Measurements from ENCODE around the gene LRRC3. TPM values are rescaled to one million over a fixed set of nuclear protein-coding genes. Genes with fewer than 3 reads are reported as not detected.

LRRC3 gene
- total and polyA plus RNA-seq, 5 donors: 0.89 to 1.1 (median 1.0) TPM

- H3K4me1 ChIP-seq (ENCODE audit: control insufficient read depth, insufficient read depth, low read length): no peaks in the 10 kb centered on the region
- no peak overlapping the region for H3K27ac ChIP-seq (ENCODE audit: low read length)
- WGBS: 93% methylated on average over 25 of the region's 25 CpGs
- no peaks in the 10 kb centered on the region for H3K9me3 ChIP-seq (ENCODE audit: control insufficient read depth, low read length)
- no peak overlapping the region for H3K4me3 ChIP-seq (ENCODE audit: low read length)
- intact Hi-C loops (cut with DNase I): no loop called here
- ATAC-seq (no peak), DNase-seq (no peak)
- no peaks in the 10 kb centered on the region for H3K27me3 ChIP-seq (ENCODE audit: control insufficient read depth, insufficient read depth)
Measured at GRCh38 chr21:44462086-44462833, 7.0 kb downstream of the LRRC3 start.

DNA sequence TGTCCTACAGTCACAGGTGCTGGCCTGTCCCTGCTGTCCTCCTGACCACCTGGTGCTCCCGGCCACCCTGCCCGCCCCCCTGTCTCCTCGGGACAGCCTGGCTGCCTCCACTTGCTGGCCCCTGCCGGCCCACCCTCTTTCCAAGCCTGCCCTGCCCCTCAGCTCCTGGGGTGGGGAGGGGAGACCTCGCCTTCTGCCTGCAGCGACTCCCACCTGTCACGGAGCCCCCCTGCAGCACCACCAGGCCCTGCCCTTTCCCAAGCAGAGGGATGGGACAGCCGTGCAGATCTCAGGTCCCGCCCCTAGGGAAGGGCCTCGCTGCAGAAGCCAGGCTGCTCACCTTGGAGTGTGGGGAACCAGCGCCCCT is 7.5 kb downstream of the LRRC3 start:
- 88% methylated on average over 11 of the region's 11 CpGs for WGBS
- Histone ChIP-seq H3K27me3 (ENCODE audit: control insufficient read depth, insufficient read depth) (no peaks in the 10 kb centered on the region), H3K27ac (ENCODE audit: low read length) (no peak overlapping the region), H3K4me3 (ENCODE audit: low read length) (no peak overlapping the region), H3K9me3 (ENCODE audit: control insufficient read depth, low read length) (no peaks in the 10 kb centered on the region), H3K4me1 (ENCODE audit: control insufficient read depth, insufficient read depth, low read length) (no peaks in the 10 kb centered on the region)
- ATAC-seq (no peak), DNase-seq (no peak)
- intact Hi-C loops (cut with DNase I): no loop called here

DNA sequence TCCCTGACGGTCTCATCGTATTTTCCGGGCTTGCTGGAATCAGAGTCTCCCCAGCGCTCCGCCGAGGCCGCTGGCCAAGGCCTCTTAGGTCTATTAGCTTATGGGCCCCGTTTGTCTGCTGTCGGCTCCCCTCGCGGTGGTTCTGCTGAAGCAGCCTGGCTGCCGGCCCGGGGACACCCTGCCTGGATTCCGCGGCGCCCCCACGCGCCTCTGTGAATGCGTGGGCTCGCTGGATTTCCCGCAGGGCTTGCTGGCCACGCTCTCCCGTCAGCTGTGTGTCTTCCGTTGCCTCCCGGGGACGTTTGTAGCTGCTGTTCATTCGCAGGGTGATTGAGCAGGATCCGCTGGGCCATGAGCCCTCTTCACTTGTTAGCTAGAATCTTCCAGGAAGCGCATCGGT is 8.4 kb downstream of the LRRC3 start:
- peak in 1 of 3 donors; percentile 76 for DNase-seq
- Histone ChIP-seq H3K4me3 (ENCODE audit: low read length) (no peak overlapping the region), H3K27me3 (ENCODE audit: control insufficient read depth, insufficient read depth) (no peaks in the 10 kb centered on the region), H3K9me3 (ENCODE audit: control insufficient read depth, low read length) (no peaks in the 10 kb centered on the region), H3K4me1 (ENCODE audit: control insufficient read depth, insufficient read depth, low read length) (no peaks in the 10 kb centered on the region), H3K27ac (ENCODE audit: low read length) (no peak overlapping the region)
- no peak for ATAC-seq
- intact Hi-C loops (cut with DNase I): no loop called here
- WGBS: 56% methylated on average over 30 of the region's 30 CpGs

- Histone ChIP-seq H3K9me3 (ENCODE audit: control insufficient read depth, low read length) (no peaks in the 10 kb centered on the region), H3K4me3 (ENCODE audit: low read length) (no peak overlapping the region), H3K27ac (ENCODE audit: low read length) (no peak overlapping the region), H3K4me1 (ENCODE audit: control insufficient read depth, insufficient read depth, low read length) (no peaks in the 10 kb centered on the region), H3K27me3 (ENCODE audit: control insufficient read depth, insufficient read depth) (no peaks in the 10 kb centered on the region)
- intact Hi-C loops (cut with DNase I): no loop called here
- DNase-seq: peak in 1 of 3 donors; percentile 33
- no peak for ATAC-seq
- 86% methylated on average over 12 of the region's 12 CpGs for WGBS
Measured at GRCh38 chr21:44464351-44464750, 9.0 kb downstream of the LRRC3 start.

DNA sequence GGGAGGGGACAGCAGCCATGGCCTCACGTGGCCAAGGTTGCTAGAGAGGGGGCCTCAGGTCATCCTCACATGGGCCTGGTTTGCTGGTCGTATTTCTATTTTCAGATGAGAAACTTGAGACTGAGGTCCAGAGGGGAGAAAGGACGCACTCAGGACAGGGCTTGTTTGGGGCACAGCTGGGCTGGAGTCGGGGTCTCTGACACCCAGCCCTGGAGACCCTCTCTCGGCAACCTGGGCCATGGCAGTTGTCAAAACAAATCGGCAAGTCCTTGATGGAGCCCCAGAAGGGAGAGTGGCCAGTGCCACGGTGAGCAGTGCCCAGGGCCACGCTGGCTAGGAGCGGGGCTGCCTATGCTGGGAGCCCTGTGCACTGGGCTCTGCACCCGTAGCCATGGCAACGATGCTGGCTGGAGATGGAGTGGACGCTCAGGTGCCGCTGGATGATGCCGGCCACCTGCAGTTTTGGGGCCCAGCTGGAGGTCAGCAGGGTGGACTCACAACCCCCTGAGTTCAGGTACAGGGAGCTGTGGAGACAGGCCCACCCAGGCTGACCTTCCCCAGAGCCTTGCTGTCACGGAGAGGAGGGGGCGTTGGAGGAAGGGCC is 11.1 kb downstream of the LRRC3 start:
- H3K27me3 ChIP-seq (ENCODE audit: control insufficient read depth, insufficient read depth): no peaks in the 10 kb centered on the region
- 90% methylated on average over 16 of the region's 16 CpGs for WGBS
- H3K4me3 ChIP-seq (ENCODE audit: low read length): no peak overlapping the region
- no peaks in the 10 kb centered on the region for H3K4me1 ChIP-seq (ENCODE audit: control insufficient read depth, insufficient read depth, low read length)
- intact Hi-C loops (cut with DNase I): no loop called here
- no peak overlapping the region for H3K27ac ChIP-seq (ENCODE audit: low read length)
- H3K9me3 ChIP-seq (ENCODE audit: control insufficient read depth, low read length): no peaks in the 10 kb centered on the region
- no peak for ATAC-seq
- DNase-seq: peak in 1 of 3 donors; percentile 36

GRCh38 chr21:44466996-44467858 is 11.9 kb downstream of the LRRC3 start:
- DNase-seq: peak in 1 of 3 donors; percentile 36
- 93% methylated on average over 36 of the region's 36 CpGs for WGBS
- Histone ChIP-seq H3K9me3 (ENCODE audit: control insufficient read depth, low read length) (no peaks in the 10 kb centered on the region), H3K4me3 (ENCODE audit: low read length) (no peak overlapping the region), H3K27ac (ENCODE audit: low read length) (no peak overlapping the region), H3K27me3 (ENCODE audit: control insufficient read depth, insufficient read depth) (no peaks in the 10 kb centered on the region), H3K4me1 (ENCODE audit: control insufficient read depth, insufficient read depth, low read length) (no peaks in the 10 kb centered on the region)
- intact Hi-C loops (cut with DNase I): no loop called here
- peak in 1 of 2 donors; percentile 18 for ATAC-seq

GRCh38 chr21:44467859-44468195 is 12.5 kb downstream of the LRRC3 start:
- no peak overlapping the region for H3K27ac ChIP-seq (ENCODE audit: low read length)
- ATAC-seq: peak in 1 of 2 donors; percentile 16
- H3K27me3 ChIP-seq (ENCODE audit: control insufficient read depth, insufficient read depth): no peaks in the 10 kb centered on the region
- no peaks in the 10 kb centered on the region for H3K9me3 ChIP-seq (ENCODE audit: control insufficient read depth, low read length)
- intact Hi-C loops (cut with DNase I): no loop called here
- WGBS: 92% methylated on average over 15 of the region's 15 CpGs
- peak in 1 of 3 donors; percentile 36 for DNase-seq
- no peaks in the 10 kb centered on the region for H3K4me1 ChIP-seq (ENCODE audit: control insufficient read depth, insufficient read depth, low read length)
- H3K4me3 ChIP-seq (ENCODE audit: low read length): no peak overlapping the region

DNA sequence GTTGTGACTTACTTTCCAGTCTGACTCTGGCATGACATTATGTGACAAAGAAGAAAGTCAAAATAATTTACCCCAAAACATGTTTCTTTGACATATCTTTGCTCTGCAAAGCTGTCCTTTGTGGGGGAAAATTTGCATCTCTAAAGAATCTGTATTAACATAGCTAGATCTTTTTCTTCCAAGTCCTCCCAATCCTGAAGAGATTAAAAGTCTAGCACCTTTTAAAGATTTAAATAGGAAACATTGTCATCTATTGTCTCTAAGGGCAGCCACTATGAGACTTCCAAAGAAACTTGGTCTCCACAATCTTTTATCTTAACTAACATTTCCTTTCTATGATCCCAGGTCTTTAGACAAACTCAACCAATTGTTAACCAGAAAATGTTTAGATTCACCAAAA is 16.0 kb downstream of the LRRC3 start:
- intact Hi-C loops (cut with DNase I): no loop called here
- ATAC-seq: no peak
- Histone ChIP-seq H3K4me3 (ENCODE audit: low read length) (no peak overlapping the region), H3K27ac (ENCODE audit: low read length) (no peak overlapping the region), H3K9me3 (ENCODE audit: control insufficient read depth, low read length) (no peaks in the 10 kb centered on the region), H3K27me3 (ENCODE audit: control insufficient read depth, insufficient read depth) (no peaks in the 10 kb centered on the region), H3K4me1 (ENCODE audit: control insufficient read depth, insufficient read depth, low read length) (no peaks in the 10 kb centered on the region)
- no peak for DNase-seq

GRCh38 chr21:44471996-44472395 is 16.7 kb downstream of the LRRC3 start:
- H3K27ac ChIP-seq (ENCODE audit: low read length): no peak overlapping the region
- ATAC-seq (no peak), DNase-seq (no peak)
- H3K27me3 ChIP-seq (ENCODE audit: control insufficient read depth, insufficient read depth): no peaks in the 10 kb centered on the region
- WGBS: 77% methylated on average over 6 of the region's 6 CpGs
- H3K4me3 ChIP-seq (ENCODE audit: low read length): no peak overlapping the region
- intact Hi-C loops (cut with DNase I): no loop called here
- no peaks in the 10 kb centered on the region for H3K4me1 ChIP-seq (ENCODE audit: control insufficient read depth, insufficient read depth, low read length)
- no peaks in the 10 kb centered on the region for H3K9me3 ChIP-seq (ENCODE audit: control insufficient read depth, low read length)

DNA sequence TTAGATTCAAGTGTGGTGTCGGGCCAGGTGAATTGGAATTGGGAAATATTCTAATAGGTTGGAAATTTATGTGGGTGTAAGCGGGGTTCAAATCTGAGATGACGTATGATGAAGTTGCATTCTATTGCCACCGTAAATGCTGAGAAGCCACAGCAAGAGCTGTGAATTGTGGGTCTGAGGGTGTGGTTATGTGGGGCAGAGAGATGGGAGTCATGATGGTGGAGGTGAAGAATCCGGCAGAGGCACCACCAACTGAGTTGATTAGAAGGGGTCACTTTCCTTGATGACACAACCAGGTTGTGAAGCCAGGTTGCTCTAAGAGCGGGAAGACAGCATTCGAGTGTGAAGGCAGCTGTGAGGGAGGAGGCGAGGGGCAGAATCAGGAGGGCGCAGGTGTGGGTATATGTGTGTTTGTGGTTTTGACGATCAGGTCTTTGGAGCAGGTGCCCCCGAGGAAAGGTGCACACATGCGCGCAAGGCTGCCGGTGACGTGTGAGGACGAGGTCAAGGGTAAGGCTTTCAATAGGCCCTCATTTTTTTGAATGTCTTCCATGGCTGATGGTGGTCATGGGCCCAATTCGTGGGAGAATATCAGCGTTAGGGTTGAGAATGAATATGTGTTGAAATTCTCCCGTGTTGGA is 18.7 kb downstream of the LRRC3 start:
- H3K4me1 ChIP-seq (ENCODE audit: control insufficient read depth, insufficient read depth, low read length): no peaks in the 10 kb centered on the region
- WGBS: 93% methylated on average over 19 of the region's 19 CpGs
- H3K27ac ChIP-seq (ENCODE audit: low read length): no peak overlapping the region
- H3K9me3 ChIP-seq (ENCODE audit: control insufficient read depth, low read length): no peaks in the 10 kb centered on the region
- intact Hi-C loops (cut with DNase I): no loop called here
- DNase-seq (no peak), ATAC-seq (no peak)
- no peaks in the 10 kb centered on the region for H3K27me3 ChIP-seq (ENCODE audit: control insufficient read depth, insufficient read depth)
- no peak overlapping the region for H3K4me3 ChIP-seq (ENCODE audit: low read length)

Data from right cardiac atrium (tissue), 5 donors.